GM21360 (cell line): ENCODE data around the gene SLC35A1.

Source experiments
- ATAC-seq: cut with Tn5 transposase; IDR thresholded peaks from one replicate; pipeline ENCODE4 v1.9.1; 2021; ENCODE audit warnings: mild to moderate bottlenecking, moderate library complexity; ENCODE audit not compliant: unreplicated experiment

SLC35A1 gene

DNA sequence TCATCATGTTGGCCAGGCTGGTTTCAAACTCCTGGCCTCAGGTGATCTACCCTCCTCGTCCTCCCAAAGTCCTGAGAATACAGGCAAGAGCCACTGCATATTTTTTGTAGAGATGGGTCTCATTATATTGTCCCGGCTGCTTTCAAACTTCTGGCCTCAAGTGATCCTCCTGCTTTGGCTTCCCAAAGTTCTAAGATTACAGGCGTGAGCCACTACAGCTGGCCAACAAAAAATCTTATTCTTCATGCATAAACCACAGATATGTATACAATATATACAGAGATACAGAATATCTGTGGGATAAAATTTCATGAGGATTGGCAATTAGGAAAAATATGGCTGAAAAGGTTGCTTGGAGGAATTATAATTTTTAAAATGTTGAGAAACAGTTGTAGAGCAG lies 49.9 kb downstream of the SLC35A1 start:
- ATAC-seq, result no peak

DNA sequence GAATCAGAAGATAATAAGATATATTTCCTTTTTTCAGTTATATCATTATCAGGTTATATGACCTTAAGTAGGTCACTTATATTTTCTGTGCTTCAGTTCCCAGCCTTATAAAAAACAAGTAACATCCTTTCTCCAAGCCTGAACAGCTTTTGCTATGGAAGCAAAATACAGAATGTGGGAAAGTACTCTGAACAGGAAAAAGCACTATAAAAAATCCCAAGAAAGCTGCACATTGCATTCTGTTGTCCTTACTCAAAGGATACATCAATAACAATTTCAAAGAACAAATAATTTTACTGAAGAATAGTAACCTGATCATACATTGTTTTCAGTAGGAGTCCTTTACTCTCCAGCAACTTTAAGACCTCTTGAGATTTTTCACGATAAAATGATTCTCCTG lies 56.4 kb downstream of the SLC35A1 start:
- no peak for ATAC-seq

GRCh38 chr6:87534377-87535047 lies 61.7 kb downstream of the SLC35A1 start:
- no peak for ATAC-seq

GRCh38 chr6:87538510-87539260 lies 65.9 kb downstream of the SLC35A1 start:
- ATAC-seq, result no peak

GRCh38 chr6:87539554-87539953 lies 66.8 kb downstream of the SLC35A1 start:
- no peak for ATAC-seq

DNA sequence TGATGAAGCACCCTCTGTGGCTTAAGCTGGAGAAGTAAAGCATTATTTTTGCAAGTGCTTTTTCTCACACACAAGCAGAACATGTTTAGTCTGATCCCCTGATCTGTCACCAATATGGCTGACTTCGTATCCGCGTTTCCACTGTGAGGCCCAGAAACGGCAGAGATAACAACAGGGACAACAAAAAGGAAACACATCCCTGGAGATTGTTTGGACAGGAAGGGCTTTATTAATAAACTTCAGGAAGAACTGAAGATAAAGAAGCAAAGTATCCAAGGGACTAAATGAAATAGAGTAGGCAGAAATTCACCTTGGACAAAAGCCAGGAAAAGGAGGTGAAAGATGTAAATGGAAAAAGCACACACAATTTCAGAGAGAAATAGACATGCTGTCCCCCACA lies 67.8 kb downstream of the SLC35A1 start:
- ATAC-seq, result no peak

GRCh38 chr6:87541041-87541440 lies 68.3 kb downstream of the SLC35A1 start:
- ATAC-seq, result no peak

GRCh38 chr6:87541744-87542143 lies 69.0 kb downstream of the SLC35A1 start:
- no peak for ATAC-seq

DNA sequence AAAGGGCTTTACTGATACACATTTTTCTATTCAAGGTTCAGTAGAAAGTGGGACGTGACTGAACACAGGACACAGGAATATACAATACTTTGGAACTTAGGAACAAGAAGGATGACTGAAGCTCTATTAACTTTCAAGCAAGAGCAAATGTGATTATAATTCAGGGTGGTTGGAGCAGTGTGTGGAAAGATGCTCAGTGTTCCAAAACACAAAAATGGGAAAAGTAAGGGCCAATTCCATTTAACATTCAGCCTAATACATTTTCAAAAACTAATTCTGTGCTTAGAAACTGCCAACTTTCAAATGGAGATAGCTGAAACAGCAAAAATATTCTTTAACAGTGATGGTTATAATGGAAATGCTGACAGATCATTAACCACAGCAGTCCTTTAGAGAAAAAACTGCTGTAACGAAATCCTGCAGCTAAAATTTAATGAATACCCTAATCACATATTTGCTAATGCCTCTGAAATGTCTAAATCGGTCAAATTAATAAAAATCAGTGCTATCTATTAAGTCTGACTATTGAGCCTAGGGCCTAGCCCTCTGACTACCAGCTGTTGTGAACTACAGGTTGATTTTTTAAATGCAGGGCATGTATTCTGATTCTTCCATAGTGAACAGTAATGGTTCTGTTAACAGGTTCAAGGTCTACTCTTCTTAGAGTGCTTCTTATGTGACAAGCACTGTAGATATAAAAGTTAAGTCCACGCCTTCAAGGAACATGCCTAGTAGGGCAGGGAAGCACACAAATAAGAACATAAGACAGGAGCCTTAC lies 71.1 kb downstream of the SLC35A1 start:
- no peak for ATAC-seq

GRCh38 chr6:87544474-87544735 lies 71.6 kb downstream of the SLC35A1 start:
- no peak for ATAC-seq

DNA sequence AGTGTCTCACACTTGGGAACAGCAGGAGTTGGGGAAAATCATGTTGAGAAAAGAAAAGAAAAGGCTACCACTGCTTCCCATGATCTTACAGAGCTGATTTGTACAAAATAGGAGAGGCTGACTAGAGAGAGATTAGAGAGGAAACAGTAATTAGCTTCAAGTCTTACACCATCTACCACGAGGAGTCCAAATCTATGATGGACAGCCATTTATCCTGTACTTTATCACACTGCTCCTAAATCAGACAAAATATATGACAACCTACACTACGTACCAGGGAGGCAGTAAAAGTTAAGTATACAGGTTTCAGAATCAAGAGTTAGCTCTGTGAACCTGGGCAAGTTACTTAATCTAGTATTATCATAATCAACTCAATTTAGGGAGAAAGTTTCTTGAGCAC lies 79.0 kb downstream of the SLC35A1 start:
- no peak for ATAC-seq

GRCh38 chr6:87553159-87553765 lies 80.5 kb downstream of the SLC35A1 start:
- no peak for ATAC-seq

DNA sequence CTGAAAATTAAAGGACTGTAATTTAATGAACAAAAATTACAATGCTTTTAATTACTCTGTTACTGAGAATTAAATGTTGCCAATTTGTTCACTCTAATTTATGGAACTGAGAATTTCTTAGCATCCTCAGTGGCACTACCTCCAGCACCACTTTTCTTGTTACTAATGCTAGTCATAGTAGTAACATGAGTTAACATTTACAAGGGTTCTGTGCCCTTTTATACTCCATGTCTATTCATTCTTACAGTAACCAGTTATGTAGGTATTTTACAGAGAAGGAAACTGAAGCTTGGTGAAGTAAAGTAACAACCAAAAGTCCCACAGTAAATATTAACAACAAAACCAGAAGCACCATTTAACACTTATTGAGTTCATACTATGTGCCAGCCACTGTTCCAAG lies 82.7 kb downstream of the SLC35A1 start:
- ATAC-seq, result no peak

GRCh38 chr6:87558446-87558845 lies 85.7 kb downstream of the SLC35A1 start:
- ATAC-seq, result no peak

DNA sequence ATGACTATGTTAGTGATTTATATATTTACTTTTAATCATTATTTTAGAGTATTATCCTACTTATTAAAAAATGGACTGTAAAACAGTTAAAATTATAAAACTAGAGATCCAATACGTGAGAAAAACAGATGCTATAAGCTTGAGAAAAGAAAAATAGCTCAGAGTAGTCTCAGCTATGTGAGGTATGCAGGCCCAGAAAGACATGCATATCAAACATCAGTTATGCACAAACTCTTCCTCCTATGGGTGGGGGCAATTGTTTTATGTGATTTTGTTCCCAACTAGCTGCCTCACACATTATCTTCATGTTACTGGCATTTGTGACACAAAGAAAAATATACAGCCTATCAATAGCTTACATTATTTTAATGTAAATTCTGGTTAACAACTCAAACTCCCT lies 88.2 kb downstream of the SLC35A1 start:
- no peak for ATAC-seq
